ENCODE data around the gene ZNF45.

DNA sequence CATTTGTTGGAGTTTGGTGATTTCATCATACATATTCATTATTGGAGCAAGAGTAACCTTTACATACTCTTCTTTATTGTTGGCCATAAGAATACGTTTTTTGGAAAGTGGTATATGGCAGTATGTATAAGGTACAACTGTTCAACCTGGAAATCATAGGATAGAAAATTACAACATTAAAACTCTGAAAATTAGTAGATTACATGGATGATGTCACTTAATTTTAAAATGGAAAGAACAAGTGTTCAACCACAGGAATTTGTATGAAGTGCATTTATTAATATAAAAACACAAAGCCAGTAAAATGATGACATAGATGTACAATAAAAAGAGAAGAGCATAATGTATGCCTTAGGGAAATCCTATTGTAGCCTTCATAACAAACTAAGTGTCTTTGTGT, 41.6 kb upstream of the ZNF45 start:
- no peak for TF ChIP-seq CTCF (conservative IDR thresholded peaks at IDR 0.05; ENCODE audit: low read length)
- no peak for TF ChIP-seq EZH2phosphoT487 (IDR thresholded peaks at IDR 0.05; ENCODE audit: borderline replicate concordance)
